DMS79 (cell line): Measurements from ENCODE around the gene SFXN2.

ENCODE experiments used
- DNase-seq: peaks from one replicate; lab custom pipeline; 2025; lab: John Stamatoyannopoulos, UW

Gene SFXN2

DNA sequence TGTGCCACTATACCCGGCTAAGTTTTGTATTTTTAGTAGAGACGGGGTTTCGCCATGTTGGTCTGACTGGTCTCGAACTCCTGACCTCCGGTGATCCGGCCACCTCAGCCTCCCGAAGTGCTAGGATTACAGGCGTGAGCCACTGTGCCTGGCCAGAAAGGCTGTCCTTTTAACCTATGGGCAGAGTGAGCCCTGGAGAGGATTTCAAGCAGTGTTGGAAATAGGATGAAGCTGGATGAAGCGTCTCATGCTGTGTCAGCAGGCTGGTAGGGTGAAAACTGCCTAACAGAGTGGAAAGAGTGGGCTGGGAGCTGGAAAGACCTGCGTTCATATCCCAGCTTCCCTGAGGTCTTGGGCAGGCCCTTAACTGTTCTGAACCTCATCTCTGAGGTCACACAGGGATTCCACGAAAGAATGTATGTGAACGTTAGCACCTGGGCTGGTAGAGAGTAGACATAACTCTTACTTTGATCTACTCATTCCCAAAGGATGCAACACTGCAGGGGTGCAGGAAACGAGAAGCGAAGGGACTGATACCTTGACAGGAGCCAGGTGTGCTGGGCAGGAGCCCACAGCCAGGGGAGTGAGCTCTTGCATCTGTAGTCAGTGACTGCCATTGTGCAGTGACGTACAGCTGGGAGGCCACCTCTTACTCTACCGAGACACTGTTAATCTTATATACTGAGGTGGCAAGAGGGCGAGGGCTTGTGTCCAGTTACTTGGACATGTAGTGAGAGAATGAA lies 63.4 kb downstream of the SFXN2 start:
- no peak for DNase-seq

DNA sequence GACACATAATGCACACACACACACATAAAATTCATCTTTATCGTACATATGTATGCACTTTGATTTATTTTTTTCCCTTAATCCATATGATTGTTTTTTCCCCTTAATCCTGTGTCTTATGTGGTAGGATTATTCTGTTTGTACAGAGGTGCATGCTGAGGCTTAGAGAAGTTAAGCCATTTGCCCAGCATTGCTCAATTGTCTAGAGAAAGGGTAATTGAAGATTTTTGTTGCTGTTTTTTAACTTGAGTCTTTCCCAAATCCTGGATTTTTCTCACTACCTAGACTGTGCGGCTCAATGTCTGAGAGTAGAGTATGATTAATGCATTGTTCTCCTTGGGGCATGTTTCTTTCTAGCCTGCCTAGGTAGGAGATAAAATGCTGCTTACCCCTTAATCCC lies 64.3 kb downstream of the SFXN2 start:
- DNase-seq = no peak

DNA sequence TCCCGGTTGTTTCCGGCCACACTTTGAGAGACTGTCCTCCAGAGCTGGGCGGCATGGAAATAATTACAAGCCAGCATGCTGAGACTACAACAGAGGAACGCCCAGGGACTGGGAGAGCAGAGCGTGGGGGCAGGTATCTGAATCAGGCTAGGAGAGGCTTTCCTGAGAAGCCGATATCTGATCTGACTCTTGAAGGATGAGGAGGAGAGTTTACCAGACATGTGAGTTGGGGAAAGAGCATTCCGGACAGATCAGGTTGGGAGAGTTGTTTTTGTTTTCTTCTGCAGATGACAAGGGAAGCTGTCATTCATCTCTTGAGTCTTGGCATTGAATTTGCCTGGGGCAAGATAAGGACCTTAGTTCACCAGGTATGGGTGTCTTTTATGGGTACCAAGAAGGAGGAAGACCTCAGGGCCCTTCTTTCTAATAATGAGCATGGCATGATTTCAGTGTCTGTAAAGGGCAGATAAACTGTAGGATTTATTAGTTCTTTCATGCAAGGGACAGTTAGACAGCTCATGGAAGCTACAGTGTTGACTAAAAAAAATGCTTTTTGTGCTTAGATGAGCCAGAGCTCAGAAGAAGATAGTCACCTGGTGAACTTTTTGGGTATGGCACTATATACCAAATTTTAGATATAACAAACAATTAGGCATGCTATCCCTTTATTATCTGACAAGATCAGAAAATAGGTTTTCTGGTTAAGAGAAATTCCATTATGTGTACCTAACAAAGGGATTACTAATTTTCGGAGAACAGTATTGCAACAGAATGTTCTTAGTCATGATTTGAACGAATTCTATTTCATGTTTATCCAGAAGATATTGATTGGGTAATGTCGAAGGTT lies 65.5 kb downstream of the SFXN2 start:
- DNase-seq = no peak

DNA sequence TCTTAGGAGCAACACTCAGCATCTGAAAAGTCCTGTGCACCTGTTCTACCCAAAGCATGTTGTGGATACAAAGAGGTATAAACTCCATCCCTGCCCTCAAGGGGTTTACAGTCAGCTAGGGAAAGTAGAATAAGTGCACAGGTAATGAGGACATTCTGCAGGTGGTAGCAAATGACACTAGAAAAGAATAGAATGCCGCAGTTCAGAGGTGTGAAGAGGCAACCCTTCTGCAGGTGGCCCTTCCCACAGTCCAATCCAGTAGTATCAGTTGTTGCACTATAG lies 66.0 kb downstream of the SFXN2 start:
- no peak for DNase-seq

DNA sequence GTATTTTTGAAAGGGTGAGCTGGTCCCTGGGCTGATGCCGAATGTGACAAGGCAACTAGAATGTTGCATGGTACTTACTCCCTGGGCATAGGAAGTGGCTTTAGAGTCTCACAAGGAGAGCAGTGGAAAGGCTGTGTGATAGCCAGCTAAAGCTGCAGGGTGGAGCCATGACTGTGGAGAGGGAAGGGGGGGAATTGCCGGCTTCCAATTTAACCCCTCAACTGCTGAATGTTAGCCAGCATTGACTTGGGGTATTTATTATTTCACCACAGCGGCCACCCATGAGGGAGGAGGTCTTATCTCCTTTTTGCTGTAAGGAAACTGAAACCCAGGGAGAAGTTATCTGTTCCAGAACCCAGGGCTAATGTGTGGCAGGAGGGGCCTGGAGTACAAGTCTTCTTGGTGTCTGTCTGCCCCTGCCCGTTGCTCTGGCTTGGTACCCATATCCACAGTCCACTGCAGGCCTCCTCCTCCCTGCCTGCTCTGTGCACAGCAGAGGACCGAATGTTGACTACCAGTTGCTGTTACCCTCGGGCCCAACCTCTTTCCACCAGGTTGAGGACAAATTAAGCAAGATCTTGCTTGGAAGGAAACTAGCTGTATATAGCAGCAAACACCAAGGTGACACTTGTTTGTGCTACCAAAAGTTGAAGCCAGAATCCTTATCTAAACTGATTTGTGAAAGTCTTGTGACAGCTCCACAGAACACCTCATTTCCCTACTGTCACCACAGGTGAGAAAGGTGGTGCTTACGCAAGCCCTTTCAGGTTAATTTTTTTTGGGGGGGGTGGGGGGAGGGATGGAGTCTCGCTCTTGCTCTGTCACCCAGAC lies 66.9 kb downstream of the SFXN2 start:
- no peak for DNase-seq

DNA sequence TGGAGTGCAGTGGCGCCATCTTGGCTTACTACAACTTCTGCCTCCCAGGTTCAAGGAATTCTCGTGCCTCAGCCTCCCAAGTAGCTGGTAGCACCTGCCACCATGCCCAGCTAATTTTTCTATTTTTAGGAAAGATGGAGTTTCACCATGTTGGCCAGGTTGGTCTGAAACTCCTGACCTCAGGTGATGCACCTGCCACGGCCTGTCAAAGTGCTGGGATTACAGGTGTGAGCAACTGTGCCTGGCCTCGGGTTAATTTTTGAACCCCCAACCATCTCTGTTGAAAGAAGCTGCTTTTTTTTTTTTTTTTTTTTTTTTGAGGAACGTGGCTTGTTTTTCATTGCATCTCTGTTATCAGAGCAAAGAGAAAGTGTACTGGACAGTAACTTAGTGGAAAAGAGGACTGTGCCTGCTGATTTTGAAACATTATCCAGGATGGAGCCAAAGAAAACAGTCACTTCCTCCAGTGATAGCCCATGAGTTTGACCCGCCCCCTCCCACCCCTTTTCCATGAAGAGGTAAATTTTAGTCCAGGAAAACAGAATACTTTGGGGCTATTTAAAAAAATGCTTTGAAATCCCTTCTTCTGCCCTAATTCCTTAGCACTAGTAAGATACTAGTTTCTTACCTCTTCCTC lies 67.6 kb downstream of the SFXN2 start:
- DNase-seq = no peak

DNA sequence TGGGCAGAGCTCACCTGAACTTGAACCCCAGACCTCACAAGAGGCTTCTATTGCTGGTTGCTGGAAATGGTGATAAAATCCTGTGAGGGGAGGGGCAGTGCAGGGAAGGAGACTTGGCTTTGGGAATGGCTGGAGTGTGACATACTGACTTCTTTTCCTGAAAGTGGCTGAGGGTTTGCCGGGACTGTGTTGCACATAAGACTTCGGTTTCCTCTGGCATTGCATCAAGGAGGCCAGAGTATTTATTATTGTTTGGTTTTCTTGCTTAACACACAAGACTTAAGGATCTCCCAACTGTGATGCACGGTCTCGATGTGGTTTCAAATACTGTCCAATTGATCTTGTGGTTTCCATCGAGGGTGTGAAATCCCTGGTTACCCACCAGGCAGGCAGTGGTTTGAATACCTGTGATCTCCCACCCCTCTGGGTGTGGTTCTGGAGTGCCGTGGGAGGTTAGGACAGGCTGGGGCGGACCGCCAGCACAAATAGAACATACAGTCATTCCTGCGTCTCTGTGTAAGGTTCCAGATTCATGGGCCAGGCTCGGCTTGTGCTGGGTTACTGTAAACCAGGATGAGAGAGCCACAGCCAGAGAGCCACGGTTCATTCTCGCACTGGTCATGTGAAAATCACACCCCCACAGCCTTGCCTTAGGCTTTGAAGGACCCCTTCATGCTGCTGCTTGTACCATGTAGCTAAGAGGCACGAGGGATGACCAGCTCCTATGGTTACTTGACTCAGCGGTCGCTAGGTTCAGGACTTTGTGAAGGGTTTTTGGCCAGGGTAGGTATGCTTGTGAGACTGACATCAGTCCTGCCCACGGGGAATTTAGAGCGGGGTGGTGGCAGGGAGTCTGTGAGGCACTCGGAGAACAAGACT lies 68.5 kb downstream of the SFXN2 start:
- no peak for DNase-seq

DNA sequence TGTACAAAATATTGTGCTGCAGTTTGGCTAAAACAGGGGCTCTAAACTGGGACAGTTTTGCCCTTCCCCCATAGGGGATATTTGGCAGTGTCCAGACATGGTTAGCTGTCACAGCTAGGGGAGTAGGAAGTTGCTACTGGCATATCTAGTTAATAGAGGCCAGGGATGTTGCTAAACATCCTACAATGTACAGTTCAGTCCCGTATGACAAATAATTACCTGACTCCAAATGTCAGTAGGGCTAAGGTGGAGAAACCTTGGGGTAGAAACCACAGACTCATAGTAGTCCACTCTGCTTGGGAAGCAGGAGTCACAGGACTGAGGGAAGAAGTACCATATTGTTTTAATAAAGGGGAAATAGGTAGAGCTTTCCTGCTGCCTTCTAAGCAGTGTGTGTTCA lies 69.1 kb downstream of the SFXN2 start:
- DNase-seq = no peak

DNA sequence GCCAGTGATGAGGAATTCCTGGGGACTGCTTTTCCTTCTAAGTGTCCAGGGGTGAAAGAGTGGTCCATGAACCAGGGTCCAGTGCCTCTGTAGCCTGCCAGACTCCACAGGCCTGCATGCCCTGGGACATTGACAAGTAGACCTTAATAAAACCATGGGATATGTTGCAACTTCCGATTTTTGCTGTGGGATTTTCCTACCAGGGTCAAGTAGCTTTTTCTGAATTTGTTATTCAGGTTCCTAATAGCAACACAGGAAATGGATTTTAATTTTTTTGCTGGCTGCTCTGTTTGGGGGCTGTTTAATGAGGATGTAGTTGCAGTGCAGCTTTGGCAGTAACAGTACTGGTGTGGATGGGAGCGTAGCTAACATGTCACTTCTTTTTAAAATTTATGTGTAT lies 71.4 kb downstream of the SFXN2 start:
- no peak for DNase-seq

DNA sequence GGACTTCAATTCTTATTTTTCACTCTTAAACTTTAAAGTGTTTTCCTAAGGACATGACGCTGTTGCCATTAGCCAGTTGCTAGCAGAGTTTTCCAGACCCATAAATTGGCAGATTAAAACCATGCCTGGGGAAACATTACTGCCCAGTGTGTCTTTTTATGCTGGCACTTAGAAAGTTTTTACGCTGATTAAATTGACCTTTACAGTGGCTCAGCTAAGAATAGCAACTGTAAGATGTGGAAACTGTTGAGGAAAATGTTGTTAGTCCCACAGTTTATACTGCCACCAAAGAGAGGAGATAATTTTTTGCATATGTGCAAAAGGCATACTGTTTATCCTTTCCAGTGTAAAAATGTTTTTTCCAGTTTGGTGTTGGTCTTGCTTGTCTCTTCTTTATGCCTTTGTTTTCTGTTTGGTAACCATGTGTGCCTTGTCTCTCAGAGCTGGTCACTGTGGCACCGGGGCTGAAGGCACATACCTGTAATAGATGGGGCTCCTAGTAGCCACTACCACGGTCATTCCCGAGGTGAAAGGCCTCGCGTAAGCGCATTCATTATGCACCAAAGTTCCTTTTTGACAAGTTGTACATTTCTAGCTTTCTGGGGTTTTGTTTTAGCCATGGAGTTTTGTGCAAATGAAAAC lies 77.4 kb downstream of the SFXN2 start:
- DNase-seq = no peak
